ENCODE data around the gene FBXL19. TPM values are rescaled to one million over a fixed set of nuclear protein-coding genes. Genes with fewer than 3 reads are reported as not detected.

FBXL19 gene
- total and polyA plus RNA-seq, 2 of the 13 experiments (the other 11 are each of a cell fraction or from before 2014, with no cell fraction given), result 6.0 to 13.7 TPM

DNA sequence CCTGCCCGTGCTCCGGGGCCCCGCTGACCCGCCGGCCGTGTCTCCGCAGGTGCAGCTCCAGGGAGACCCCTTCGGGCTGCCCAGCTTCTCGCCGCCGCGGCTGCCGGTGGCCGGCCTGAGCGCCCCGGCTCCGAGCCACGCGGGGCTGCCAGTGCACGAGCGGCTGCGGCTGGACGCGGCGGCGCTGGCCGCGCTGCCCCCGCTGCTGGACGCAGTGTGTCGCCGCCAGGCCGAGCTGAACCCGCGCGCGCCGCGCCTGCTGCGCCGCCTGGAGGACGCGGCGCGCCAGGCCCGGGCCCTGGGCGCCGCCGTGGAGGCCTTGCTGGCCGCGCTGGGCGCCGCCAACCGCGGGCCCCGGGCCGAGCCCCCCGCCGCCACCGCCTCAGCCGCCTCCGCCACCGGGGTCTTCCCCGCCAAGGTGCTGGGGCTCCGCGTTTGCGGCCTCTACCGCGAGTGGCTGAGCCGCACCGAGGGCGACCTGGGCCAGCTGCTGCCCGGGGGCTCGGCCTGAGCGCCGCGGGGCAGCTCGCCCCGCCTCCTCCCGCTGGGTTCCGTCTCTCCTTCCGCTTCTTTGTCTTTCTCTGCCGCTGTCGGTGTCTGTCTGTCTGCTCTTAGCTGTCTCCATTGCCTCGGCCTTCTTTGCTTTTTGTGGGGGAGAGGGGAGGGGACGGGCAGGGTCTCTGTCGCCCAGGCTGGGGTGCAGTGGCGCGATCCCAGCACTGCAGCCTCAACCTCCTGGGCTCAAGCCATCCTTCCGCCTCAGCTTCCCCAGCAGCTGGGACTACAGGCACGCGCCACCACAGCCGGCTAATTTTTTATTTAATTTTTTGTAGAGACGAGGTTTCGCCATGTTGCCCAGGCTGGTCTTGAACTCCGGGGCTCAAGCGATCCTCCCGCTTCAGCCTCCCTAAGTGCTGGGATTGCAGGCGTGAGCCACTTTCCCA lies 21.1 kb upstream of the FBXL19 start (continued):
- TF ChIP-seq HBP1 (CRISPR knock-in tag; IDR thresholded peaks at IDR 0.05; ENCODE audit: low read depth) (no peak), ATF1 (CRISPR knock-in tag; IDR thresholded peaks at IDR 0.05) (no peak), ZBTB10 (CRISPR knock-in tag; IDR thresholded peaks at IDR 0.05; ENCODE audit: borderline replicate concordance) (no peak), CHD4 (IDR thresholded peaks at IDR 0.05; ENCODE audit: borderline replicate concordance, low read length) (no peak), U2AF1 (optimal IDR thresholded peaks at IDR 0.05; ENCODE audit: low read depth, low read length) (no peak), KMT2B (CRISPR knock-in tag; IDR thresholded peaks at IDR 0.05) (no peak), TOPORS (CRISPR knock-in tag; IDR thresholded peaks at IDR 0.05) (no peak), GRHL1 (CRISPR knock-in tag; conservative IDR thresholded peaks at IDR 0.05) (no peak), NR2F6 (IDR thresholded peaks at IDR 0.05) (no peak), NR2F6 (CRISPR knock-in tag; IDR thresholded peaks at IDR 0.05) (no peak), ZNF136 (CRISPR knock-in tag; IDR thresholded peaks at IDR 0.05; ENCODE audit: low read depth) (no peak), ZSCAN9 (CRISPR knock-in tag; IDR thresholded peaks at IDR 0.05; ENCODE audit: borderline replicate concordance) (no peak; the same call in 1 of the 2 replicates), PAF1 (CRISPR knock-in tag; IDR thresholded peaks at IDR 0.05) (no peak), ZNF841 (CRISPR knock-in tag; IDR thresholded peaks at IDR 0.05; ENCODE audit: borderline replicate concordance) (no peak), CENPX (CRISPR knock-in tag; IDR thresholded peaks at IDR 0.05) (no peak), CBFB (CRISPR knock-in tag; IDR thresholded peaks at IDR 0.05) (no peak; the same call in 1 of the 2 replicates), ZNF564 (CRISPR knock-in tag; IDR thresholded peaks at IDR 0.05) (no peak; the same call in 1 of the 2 replicates), ATAD3A (CRISPR knock-in tag; IDR thresholded peaks at IDR 0.05) (no peak), ZNF546 (CRISPR knock-in tag; conservative IDR thresholded peaks at IDR 0.05) (no peak), REXO4 (CRISPR knock-in tag; IDR thresholded peaks at IDR 0.05; ENCODE audit: borderline replicate concordance) (no peak), HCFC1 (IDR thresholded peaks at IDR 0.05; ENCODE audit: low read depth, low read length) (no peak; the same call in 1 of the 2 replicates), RAD21 (CRISPR knock-in tag; IDR thresholded peaks at IDR 0.05) (peak; percentile 95)
- TF ChIP-seq, protein P1, sequence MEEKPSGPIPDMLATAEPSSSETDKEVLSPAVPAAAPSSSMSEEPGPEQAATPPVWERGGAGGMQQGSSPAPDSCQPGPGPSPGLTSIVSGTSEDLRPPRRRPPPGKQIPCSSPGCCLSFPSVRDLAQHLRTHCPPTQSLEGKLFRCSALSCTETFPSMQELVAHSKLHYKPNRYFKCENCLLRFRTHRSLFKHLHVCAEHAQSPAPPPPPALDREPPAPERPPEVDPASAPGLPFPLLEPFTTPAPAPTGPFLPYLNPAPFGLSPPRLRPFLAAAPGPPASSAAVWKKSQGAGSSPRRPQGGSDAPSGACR (CRISPR knock-in tag; IDR thresholded peaks at IDR 0.05), result no peak
- TF ChIP-seq, protein P2, sequence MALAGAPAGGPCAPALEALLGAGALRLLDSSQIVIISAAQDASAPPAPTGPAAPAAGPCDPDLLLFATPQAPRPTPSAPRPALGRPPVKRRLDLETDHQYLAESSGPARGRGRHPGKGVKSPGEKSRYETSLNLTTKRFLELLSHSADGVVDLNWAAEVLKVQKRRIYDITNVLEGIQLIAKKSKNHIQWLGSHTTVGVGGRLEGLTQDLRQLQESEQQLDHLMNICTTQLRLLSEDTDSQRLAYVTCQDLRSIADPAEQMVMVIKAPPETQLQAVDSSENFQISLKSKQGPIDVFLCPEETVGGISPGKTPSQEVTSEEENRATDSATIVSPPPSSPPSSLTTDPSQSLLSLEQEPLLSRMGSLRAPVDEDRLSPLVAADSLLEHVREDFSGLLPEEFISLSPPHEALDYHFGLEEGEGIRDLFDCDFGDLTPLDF (CRISPR knock-in tag; IDR thresholded peaks at IDR 0.05), result no peak; the same call in 1 of the 2 replicates

All from HepG2 (cell line).